Calu3 (cell line): ENCODE data around the gene DMRTC1. TPM values are rescaled to one million over a fixed set of nuclear protein-coding genes. Genes with fewer than 3 reads are reported as not detected.
"Not testable (repeated sequence)": the region's sequence is repeated elsewhere in the genome, so short reads cannot be mapped to it uniquely, and the experiment has no call there.

Experiments used
- Bru-seq: library from RNA; stranded (reverse); fragments of 400-500 nt; gene quantifications from one replicate; lab custom pipeline; 2021; lab: Mats Ljungman, UMichigan
- BruChase-seq, 2 experiments: library from RNA; stranded (reverse); fragments of 400-500 nt; gene quantifications; one replicate each; lab custom pipeline; 2021; lab: Mats Ljungman, UMichigan
- BruUV-seq: library from RNA; stranded (reverse); fragments of 400-500 nt; replicated peaks from 2 replicates; lab custom pipeline; 2021; lab: Mats Ljungman, UMichigan
- CTCF ChIA-PET: fragments of 300-600 bp; sonication (Branson Sonifier 250); formaldehyde crosslinking; loops from one replicate; lab custom pipeline; 2022; ENCODE audit warnings: antibody characterized with exemption; lab: Charles Lee
- DNase-seq: peaks from one replicate; pipeline ENCODE4 v3.0.0; 2022
- H3K27ac Mint-ChIP-seq: one replicate; pipeline ENCODE4 v1.8.0; 2022; ENCODE audit warnings: mixed read lengths; ENCODE audit not compliant: unreplicated experiment
- H3K27me3 Mint-ChIP-seq: one replicate; pipeline ENCODE4 v1.8.0; 2022; ENCODE audit warnings: mixed read lengths; ENCODE audit not compliant: unreplicated experiment
- H3K36me3 Mint-ChIP-seq: one replicate; pipeline ENCODE4 v1.8.0; 2022; ENCODE audit warnings: mild to moderate bottlenecking, moderate library complexity, mixed read lengths; ENCODE audit not compliant: insufficient read depth, unreplicated experiment
- H3K4me1 Mint-ChIP-seq: one replicate; pipeline ENCODE4 v1.8.0; 2022; ENCODE audit warnings: mild to moderate bottlenecking, low read depth, mixed read lengths; ENCODE audit not compliant: unreplicated experiment
- H3K4me3 Mint-ChIP-seq: one replicate; pipeline ENCODE4 v1.8.0; 2022; ENCODE audit warnings: mild to moderate bottlenecking, low read depth, moderate library complexity, mixed read lengths; ENCODE audit not compliant: unreplicated experiment
- H3K9me3 Mint-ChIP-seq: one replicate; pipeline ENCODE4 v1.8.0; 2022; ENCODE audit warnings: low read depth, mixed read lengths; ENCODE audit not compliant: unreplicated experiment
- intact Hi-C: fragments of 100-400 bp; cut with micrococcal nuclease; formaldehyde crosslinking; loops from one replicate; pipeline ENCODE4 v1.10.0; 2022; ENCODE audit not compliant: unreplicated experiment
- long read RNA-seq: library from polyadenylated mRNA; stranded (forward); transcript quantifications from one replicate; pipeline ENCODE4 v2.0.0, GENCODE V29; 2022
- total RNA-seq: library from RNA; stranded (reverse); gene quantifications from 2 replicates; pipeline ENCODE4 v1.2.3, GENCODE V29; 2022

DMRTC1 gene, protein sequence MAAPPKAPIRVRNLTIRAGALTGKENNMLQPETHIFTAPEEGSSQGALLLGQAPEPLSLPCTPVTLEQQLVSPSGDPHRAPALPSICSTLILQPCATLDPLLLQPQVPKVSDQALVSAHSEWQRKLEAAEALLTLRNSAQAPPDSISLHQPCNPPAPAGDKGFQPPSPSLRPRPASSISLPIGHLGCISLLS
- total RNA-seq (not detected in 2 replicates), Bru-seq, nascent RNA (not detected), BruChase-seq, experiment 1, labeled RNA remaining after a 6-hour chase (not detected), BruChase-seq, experiment 2, labeled RNA remaining after a 2-hour chase (not detected)
- long read RNA-seq: 0 reads

DNA sequence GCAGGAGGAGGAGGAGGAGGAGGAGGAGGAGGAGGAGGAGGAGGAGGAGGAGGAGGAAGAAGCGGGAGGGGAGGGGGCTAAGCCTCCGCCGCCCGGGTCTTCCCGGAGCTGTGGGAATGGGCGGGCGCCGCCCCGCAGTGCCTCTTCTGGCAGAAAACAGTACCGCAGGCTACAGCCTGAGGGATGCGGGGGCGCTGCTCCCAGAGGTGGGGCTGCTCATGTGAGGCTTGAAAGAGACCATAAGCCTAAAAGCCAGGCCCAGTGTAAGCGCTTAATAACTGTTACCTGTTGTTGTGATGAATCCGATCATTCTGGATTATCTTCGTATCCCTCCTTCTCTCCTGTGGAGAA is at the start of gene DMRTC1:
TSS of gene DMRTC1 (minus strand) at position 19 of the 351 bp plus-strand sequence. CDS start 68,143 bp downstream, outside the sequence.
- H3K27ac Mint-ChIP-seq, CTCF ChIA-PET, BruUV-seq, intact Hi-C loops, DNase-seq, H3K4me3 Mint-ChIP-seq, H3K27me3 Mint-ChIP-seq, H3K4me1 Mint-ChIP-seq, H3K9me3 Mint-ChIP-seq, H3K36me3 Mint-ChIP-seq: not testable (repeated sequence)

DNA sequence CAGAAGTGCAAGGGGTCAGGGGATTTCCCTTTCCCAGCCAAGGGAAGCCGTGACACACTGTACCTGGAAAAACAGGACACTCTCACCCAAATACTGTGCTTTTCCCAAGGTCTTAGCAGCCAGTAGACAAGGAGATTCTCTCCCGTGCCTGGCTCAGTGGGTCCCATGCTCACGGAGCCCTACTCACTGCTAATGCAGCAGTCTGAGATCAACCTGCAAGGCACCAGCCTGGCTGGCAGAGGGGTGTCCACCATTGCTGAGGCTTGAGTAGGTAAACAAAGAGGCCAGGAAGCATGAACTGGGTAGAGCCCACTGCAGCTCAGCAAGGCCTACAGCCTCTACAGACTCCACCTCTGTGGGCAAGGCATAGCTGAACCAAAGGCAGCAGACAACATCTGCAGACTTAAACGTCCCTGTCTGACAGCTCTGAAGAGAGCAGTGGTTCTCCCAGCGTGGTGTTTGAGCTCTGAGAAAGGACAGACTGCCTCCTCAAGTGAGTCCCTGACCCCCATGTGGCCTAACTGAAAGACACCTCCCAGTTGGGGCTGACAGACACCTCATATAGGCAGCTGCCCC is 37.3 kb upstream of the DMRTC1 start:
- H3K36me3 Mint-ChIP-seq, H3K9me3 Mint-ChIP-seq, H3K27ac Mint-ChIP-seq, CTCF ChIA-PET, H3K4me1 Mint-ChIP-seq, H3K4me3 Mint-ChIP-seq, H3K27me3 Mint-ChIP-seq, DNase-seq, intact Hi-C loops, BruUV-seq: not testable (repeated sequence)

DNA sequence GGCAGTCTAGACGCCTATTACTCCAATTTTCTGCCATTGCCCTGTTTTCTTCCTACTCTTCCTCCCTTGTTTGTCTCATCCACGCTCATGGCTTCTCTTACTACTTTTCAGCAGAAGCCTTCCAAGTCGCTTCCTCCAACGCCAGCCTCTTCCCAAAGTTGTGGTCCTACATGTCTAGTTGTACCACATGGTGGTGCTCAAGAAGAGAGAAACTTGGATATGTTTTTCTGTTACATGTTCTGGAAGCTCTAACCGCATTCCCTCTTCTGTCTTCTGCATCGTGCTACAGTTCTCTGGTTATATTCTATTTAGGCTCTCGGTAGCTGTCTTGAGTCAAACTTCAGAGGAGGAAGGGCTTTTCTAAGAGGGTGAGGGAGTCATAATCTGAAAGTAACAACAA is 31.2 kb upstream of the DMRTC1 start:
- H3K36me3 Mint-ChIP-seq, H3K27ac Mint-ChIP-seq, H3K4me1 Mint-ChIP-seq, H3K9me3 Mint-ChIP-seq, H3K4me3 Mint-ChIP-seq, intact Hi-C loops, BruUV-seq, DNase-seq, H3K27me3 Mint-ChIP-seq, CTCF ChIA-PET: not testable (repeated sequence)

DNA sequence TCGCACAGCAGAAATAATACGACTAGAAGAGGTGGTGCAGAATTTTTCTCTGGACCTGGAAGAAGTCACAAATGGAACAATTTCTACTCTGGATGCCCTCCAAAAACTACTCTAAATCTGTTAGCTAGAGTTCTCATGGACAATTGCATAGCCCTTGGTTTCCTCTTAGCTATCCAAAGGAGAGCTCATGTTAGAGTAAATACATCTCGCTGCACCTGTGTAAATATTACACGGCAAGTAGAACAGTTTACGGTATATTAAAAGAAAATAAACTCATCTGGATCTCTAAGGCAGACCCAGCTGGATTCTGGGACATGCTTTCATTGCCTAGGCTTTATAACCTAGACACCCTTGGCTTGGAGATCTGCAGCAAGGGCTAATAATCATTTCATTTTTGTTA is 28.2 kb upstream of the DMRTC1 start:
- CTCF ChIA-PET, intact Hi-C loops, H3K4me3 Mint-ChIP-seq, H3K9me3 Mint-ChIP-seq, H3K36me3 Mint-ChIP-seq, H3K4me1 Mint-ChIP-seq, BruUV-seq, H3K27ac Mint-ChIP-seq, H3K27me3 Mint-ChIP-seq, DNase-seq: not testable (repeated sequence)

DNA sequence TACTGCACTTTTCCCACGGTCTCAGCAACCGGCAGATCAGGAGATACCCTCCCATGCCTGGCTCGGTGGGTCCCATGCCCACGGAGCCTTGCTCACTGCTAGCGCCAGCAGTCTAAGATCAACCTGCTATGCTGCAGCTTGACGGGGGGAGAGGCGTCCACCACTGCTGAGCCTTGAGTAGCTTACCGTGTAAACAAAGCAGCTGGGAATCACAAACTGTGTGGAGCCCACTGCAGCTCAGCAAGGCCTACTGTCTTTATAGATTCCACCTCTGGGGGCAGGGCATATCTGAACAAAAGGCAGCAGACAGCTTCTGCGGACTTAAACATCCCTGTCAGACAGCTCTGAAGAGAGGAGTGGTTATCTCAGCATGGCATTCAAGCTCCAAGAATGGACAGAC is 16.3 kb upstream of the DMRTC1 start:
- H3K4me1 Mint-ChIP-seq, BruUV-seq, H3K36me3 Mint-ChIP-seq, intact Hi-C loops, DNase-seq, H3K27ac Mint-ChIP-seq, CTCF ChIA-PET, H3K9me3 Mint-ChIP-seq, H3K4me3 Mint-ChIP-seq, H3K27me3 Mint-ChIP-seq: not testable (repeated sequence)

DNA sequence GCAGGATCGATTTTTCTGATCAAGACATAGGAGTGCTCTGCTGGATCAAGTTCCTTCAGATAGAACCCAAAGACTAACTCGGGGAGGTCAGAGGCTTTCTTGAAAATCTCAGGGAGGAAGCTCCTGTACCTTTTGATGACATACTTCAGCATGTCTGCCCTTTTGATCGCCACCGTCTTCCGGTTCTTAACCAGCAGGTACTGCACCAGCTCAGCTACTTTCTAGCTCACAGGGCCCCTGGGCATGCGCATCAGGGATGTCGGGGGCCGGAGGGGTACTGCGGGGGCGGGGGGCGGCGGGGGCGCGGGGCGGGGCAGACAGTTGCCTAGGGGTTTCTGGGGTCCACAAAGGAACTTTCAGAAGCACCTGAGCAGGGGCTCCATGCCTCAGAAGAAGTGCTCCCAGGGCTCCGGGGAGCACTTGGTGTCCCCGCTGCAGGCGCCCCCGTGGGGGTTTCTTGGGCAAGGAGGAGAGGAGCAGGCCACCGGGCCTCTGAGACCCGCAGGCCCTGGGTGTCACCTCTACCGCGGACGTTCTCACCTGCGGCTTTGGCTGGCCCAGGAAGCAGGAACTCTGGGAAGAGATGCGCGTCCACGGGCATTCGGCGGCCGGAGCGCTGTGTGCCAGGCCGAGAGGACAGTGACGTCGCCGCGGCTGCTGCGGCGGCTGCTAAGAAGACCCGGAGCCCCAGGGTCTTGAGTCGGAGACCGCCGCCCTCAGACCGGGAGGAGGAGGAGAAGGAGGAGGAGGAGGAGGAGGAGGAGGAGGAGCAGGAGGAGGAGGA is 410 bp downstream of the DMRTC1 start:
- CTCF ChIA-PET, H3K36me3 Mint-ChIP-seq, DNase-seq, H3K4me1 Mint-ChIP-seq, H3K9me3 Mint-ChIP-seq, H3K27me3 Mint-ChIP-seq, H3K27ac Mint-ChIP-seq, H3K4me3 Mint-ChIP-seq, intact Hi-C loops, BruUV-seq: not testable (repeated sequence)

DNA sequence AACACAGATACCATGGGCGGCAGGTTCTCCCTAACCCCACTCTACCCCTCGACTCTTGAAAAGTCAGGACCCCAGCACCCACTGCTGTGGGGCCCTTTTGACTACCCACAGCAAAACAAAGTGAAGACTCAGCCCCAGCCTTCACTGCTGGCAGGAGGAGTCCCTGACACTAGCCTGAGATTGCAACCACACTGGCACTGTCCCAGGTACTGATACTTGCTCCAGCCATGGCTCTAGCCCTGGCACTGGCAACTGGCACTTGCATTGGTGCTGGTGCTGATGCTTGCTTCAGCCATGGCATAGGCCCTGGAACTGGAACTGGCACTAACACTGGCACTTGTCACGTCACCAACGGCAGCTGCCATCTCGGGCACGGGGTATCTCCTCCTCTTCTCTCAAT is 1.4 kb downstream of the DMRTC1 start:
- H3K9me3 Mint-ChIP-seq, H3K27ac Mint-ChIP-seq, BruUV-seq, H3K27me3 Mint-ChIP-seq, CTCF ChIA-PET, DNase-seq, H3K4me1 Mint-ChIP-seq, H3K4me3 Mint-ChIP-seq, intact Hi-C loops, H3K36me3 Mint-ChIP-seq: not testable (repeated sequence)

DNA sequence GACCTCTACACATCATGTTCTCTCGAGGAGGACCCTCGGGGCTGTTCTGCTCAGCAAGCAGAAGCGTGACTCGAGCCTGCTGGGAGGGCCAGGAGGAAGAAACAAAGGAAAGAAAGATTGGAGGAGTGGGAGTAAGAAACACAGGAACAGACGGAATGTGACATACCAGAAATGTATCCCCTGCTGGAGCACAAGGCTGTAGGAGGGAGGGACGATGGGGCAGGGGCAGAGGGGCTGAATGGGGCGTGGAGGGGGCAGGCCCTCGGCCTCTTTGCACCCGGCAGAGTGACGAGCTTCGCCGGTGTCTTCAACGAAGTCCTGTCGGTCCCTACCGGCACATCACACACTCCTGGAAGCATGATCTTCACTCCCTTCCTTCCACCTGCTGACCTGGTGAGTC is 5.7 kb downstream of the DMRTC1 start, which contains the start of gene FAM236A:
TSS of gene FAM236A (plus strand) at position 301 of the 400 bp plus-strand sequence. CDS start at position 358, 57 bp downstream.
- H3K4me3 Mint-ChIP-seq, DNase-seq, H3K27me3 Mint-ChIP-seq, BruUV-seq, H3K36me3 Mint-ChIP-seq, H3K4me1 Mint-ChIP-seq, CTCF ChIA-PET, intact Hi-C loops, H3K9me3 Mint-ChIP-seq, H3K27ac Mint-ChIP-seq: not testable (repeated sequence)

DNA sequence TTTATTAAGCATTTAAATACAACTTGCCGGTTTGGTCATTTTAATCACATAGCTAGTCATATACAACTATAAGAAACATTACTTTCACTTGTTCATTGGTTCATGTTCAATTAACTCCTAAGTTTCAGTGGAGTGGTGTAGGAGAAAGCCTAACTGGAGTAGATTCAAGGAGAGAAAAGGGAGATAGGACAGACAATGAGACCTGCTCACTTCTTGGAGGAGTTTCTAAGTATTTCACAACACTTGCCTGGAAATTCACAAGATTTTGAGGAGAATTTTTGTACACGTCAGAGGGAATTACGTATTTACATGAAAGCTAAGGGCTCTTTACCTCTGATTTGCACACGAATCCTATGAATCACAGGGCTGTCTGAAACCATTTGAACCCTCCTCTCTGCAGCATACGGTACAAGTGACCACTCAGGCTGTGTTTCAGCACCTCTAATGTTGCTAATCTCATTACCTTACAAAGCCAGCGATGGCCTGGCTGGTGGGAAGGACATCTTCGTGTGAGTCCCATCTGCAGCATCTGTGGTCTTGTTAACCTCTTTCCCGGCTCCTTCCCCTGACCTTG is 6.7 kb downstream of the DMRTC1 start:
- H3K4me3 Mint-ChIP-seq, intact Hi-C loops, H3K9me3 Mint-ChIP-seq, BruUV-seq, CTCF ChIA-PET, H3K27me3 Mint-ChIP-seq, H3K36me3 Mint-ChIP-seq, DNase-seq, H3K27ac Mint-ChIP-seq, H3K4me1 Mint-ChIP-seq: not testable (repeated sequence)
